ENCODE data around the gene GNG2. TPM values are rescaled to one million over a fixed set of nuclear protein-coding genes. Genes with fewer than 3 reads are reported as not detected.

Gene GNG2
- total and polyA plus RNA-seq, 2 experiments from 2014 or later: 3.3 to 4.5 TPM

GRCh38 chr14:51821822-51822221 lies 38.6 kb upstream of the GNG2 start:
- DNase-seq (ENCODE audit: low read depth in 1 of 2, low spot score in 1 of 2): no peak
- H3K27ac ChIP-seq: no peak overlapping the region
- no peaks in the 10 kb centered on the region for H3K9me3 ChIP-seq (ENCODE audit: low read depth)
- TF ChIP-seq CTCF (IDR thresholded peaks at IDR 0.05; ENCODE audit: low read depth, low read length): no peak
- H3K27me3 ChIP-seq: no peaks in the 10 kb centered on the region
- H3K4me1 ChIP-seq (ENCODE audit: low read depth): peaks cover 7% of the 10 kb centered on the region
- no peak overlapping the region for H3K4me3 ChIP-seq
- no peaks in the 10 kb centered on the region for H3K36me3 ChIP-seq

GRCh38 chr14:51822499-51822898 lies 37.9 kb upstream of the GNG2 start:
- DNase-seq (ENCODE audit: low read depth in 1 of 2, low spot score in 1 of 2): no peak
- H3K4me3 ChIP-seq: no peak overlapping the region
- no peaks in the 10 kb centered on the region for H3K36me3 ChIP-seq
- no peak overlapping the region for H3K27ac ChIP-seq
- H3K9me3 ChIP-seq (ENCODE audit: low read depth): no peaks in the 10 kb centered on the region
- no peak for TF ChIP-seq CTCF (IDR thresholded peaks at IDR 0.05; ENCODE audit: low read depth, low read length)
- H3K4me1 ChIP-seq (ENCODE audit: low read depth): peaks cover 7% of the 10 kb centered on the region
- H3K27me3 ChIP-seq: no peaks in the 10 kb centered on the region

GRCh38 chr14:51823706-51824105 lies 36.7 kb upstream of the GNG2 start:
- no peak for TF ChIP-seq CTCF (IDR thresholded peaks at IDR 0.05; ENCODE audit: low read depth, low read length)
- Histone ChIP-seq H3K27me3 (no peaks in the 10 kb centered on the region), H3K4me3 (no peak overlapping the region), H3K4me1 (ENCODE audit: low read depth) (peaks cover 5% of the 10 kb centered on the region), H3K9me3 (ENCODE audit: low read depth) (no peaks in the 10 kb centered on the region), H3K27ac (no peak overlapping the region), H3K36me3 (no peaks in the 10 kb centered on the region)
- DNase-seq (ENCODE audit: low read depth in 1 of 2, low spot score in 1 of 2): no peak

- H3K4me1 ChIP-seq (ENCODE audit: low read depth): peaks cover under 1% of the 10 kb centered on the region
- no peaks in the 10 kb centered on the region for H3K9me3 ChIP-seq (ENCODE audit: low read depth)
- no peaks in the 10 kb centered on the region for H3K36me3 ChIP-seq
- H3K4me3 ChIP-seq: no peak overlapping the region
- no peak overlapping the region for H3K27ac ChIP-seq
- DNase-seq (ENCODE audit: low read depth in 1 of 2, low spot score in 1 of 2): no peak
- TF ChIP-seq CTCF (IDR thresholded peaks at IDR 0.05; ENCODE audit: low read depth, low read length): no peak
- H3K27me3 ChIP-seq: no peaks in the 10 kb centered on the region
Observed at GRCh38 chr14:51824191-51824590, 36.2 kb upstream of the GNG2 start.

- Histone ChIP-seq H3K4me1 (ENCODE audit: low read depth) (no peaks in the 10 kb centered on the region), H3K27ac (no peak overlapping the region), H3K27me3 (no peaks in the 10 kb centered on the region), H3K9me3 (ENCODE audit: low read depth) (no peaks in the 10 kb centered on the region), H3K4me3 (no peak overlapping the region), H3K36me3 (no peaks in the 10 kb centered on the region)
- no peak for DNase-seq (ENCODE audit: low read depth in 1 of 2, low spot score in 1 of 2)
- no peak for TF ChIP-seq CTCF (IDR thresholded peaks at IDR 0.05; ENCODE audit: low read depth, low read length)
Observed at GRCh38 chr14:51825926-51826325, 34.5 kb upstream of the GNG2 start.
